IMR-90 (cell line): ENCODE results near the gene CCL14. TPM values are rescaled to one million over a fixed set of nuclear protein-coding genes. Genes with fewer than 3 reads are reported as not detected.

Experiments used
- ATAC-seq: fragments of 200-7000 bp; cut with Tn5 transposase; 2 replicates; pipeline ENCODE4 v1.9.1; 2020; ENCODE audit warnings: low read depth, mild to moderate bottlenecking, moderate library complexity
- BruUV-seq: library from RNA; stranded (reverse); fragments of 400-500 nt; replicated peaks from 2 replicates; lab custom pipeline; 2021; lab: Mats Ljungman, UMichigan
- CTCF ChIA-PET: fragments of 300-600 bp; formaldehyde crosslinking; extraction: SDS; loops from one replicate; lab custom pipeline; 2021; ENCODE audit warnings: antibody characterized with exemption; lab: Yijun Ruan, JAX
- POLR2A ChIA-PET: fragments of 300-600 bp; sonication (Branson Sonifier 250); formaldehyde crosslinking; loops from one replicate; lab custom pipeline; 2022; ENCODE audit warnings: antibody characterized with exemption; ENCODE audit not compliant: unreplicated experiment; lab: Charles Lee
- DNase-seq: peaks from one replicate; pipeline ENCODE4 v3.0.0; 2013
- H2AFZ ChIP-seq: replicated peaks from 2 replicates; pipeline ENCODE3; 2013; ENCODE audit warnings: low read length, mild to moderate bottlenecking; ENCODE audit not compliant: poor library complexity
- H2AK5ac ChIP-seq: 2 replicates; pipeline ENCODE4 v1.6.1; 2013; ENCODE audit warnings: low read depth, low read length, inconsistent platforms
- H2AK9ac ChIP-seq: replicated peaks from 2 replicates; pipeline ENCODE3; 2013; ENCODE audit warnings: mild to moderate bottlenecking, low read depth, low read length, moderate library complexity; ENCODE audit not compliant: poor library complexity
- H2BK120ac ChIP-seq: 2 replicates; pipeline ENCODE4 v1.6.1; 2013; ENCODE audit warnings: low read depth, low read length, inconsistent platforms
- H2BK15ac ChIP-seq: 3 replicates; pipeline ENCODE4 v1.6.1; 2013; ENCODE audit warnings: low read depth, low read length, inconsistent platforms
- H2BK20ac ChIP-seq: 2 replicates; pipeline ENCODE4 v1.6.1; 2013; ENCODE audit warnings: low read depth, mild to moderate bottlenecking, inconsistent platforms, low read length, moderate library complexity
- H2BK5ac ChIP-seq: 2 replicates; pipeline ENCODE4 v1.6.1; 2013; ENCODE audit warnings: mild to moderate bottlenecking, low read depth, low read length, inconsistent platforms; ENCODE audit not compliant: poor library complexity, severe bottlenecking
- H3K14ac ChIP-seq: replicated peaks from 2 replicates; pipeline ENCODE4 v1.6.1; 2013; ENCODE audit warnings: low read depth, low read length, inconsistent platforms
- H3K18ac ChIP-seq: 2 replicates; pipeline ENCODE4 v1.6.1; 2013; ENCODE audit warnings: low read depth, low read length, control low read depth
- H3K23ac ChIP-seq: 2 replicates; pipeline ENCODE4 v1.6.1; 2013; ENCODE audit warnings: low read depth, low read length, inconsistent platforms
- H3K27ac ChIP-seq: 2 replicates; pipeline ENCODE4 v1.5.1; 2013; ENCODE audit warnings: mild to moderate bottlenecking, control low read depth, low read length; ENCODE audit not compliant: insufficient read depth
- H3K27me3 ChIP-seq: 2 replicates; pipeline ENCODE4 v1.6.1; 2013; ENCODE audit warnings: low read length; ENCODE audit not compliant: control insufficient read depth, insufficient read depth
- H3K36me3 ChIP-seq: 2 replicates; pipeline ENCODE4 v1.6.1; 2013; ENCODE audit warnings: low read length, mixed read lengths; ENCODE audit not compliant: control insufficient read depth, insufficient read depth
- H3K4ac ChIP-seq: 2 replicates; pipeline ENCODE4 v1.6.1; 2013; ENCODE audit warnings: low read depth, low read length, inconsistent platforms
- H3K4me1 ChIP-seq: 2 replicates; pipeline ENCODE4 v1.6.1; 2013; ENCODE audit warnings: low read length, mixed read lengths; ENCODE audit not compliant: control insufficient read depth, insufficient read depth
- H3K4me2 ChIP-seq: 2 replicates; pipeline ENCODE4 v1.6.1; 2013; ENCODE audit warnings: low read depth, mild to moderate bottlenecking, control low read depth, low read length, moderate library complexity
- H3K4me3 ChIP-seq: 2 replicates; pipeline ENCODE4 v1.5.1; 2013; ENCODE audit warnings: low read depth, mild to moderate bottlenecking, control low read depth, low read length, moderate library complexity; ENCODE audit not compliant: insufficient read depth
- H3K56ac ChIP-seq: 2 replicates; pipeline ENCODE4 v1.6.1; 2013; ENCODE audit warnings: low read length, inconsistent platforms; ENCODE audit not compliant: insufficient read depth; ENCODE audit errors: extremely low read depth
- H3K79me1 ChIP-seq, 2 experiments: 2 replicates each; pipeline ENCODE4 v1.6.1; 2013; ENCODE audit warnings: low read length in 2 of 2, inconsistent platforms in 1 of 2, low read depth in 1 of 2
- H3K9ac ChIP-seq: 2 replicates; pipeline ENCODE4 v1.6.1; 2013; ENCODE audit warnings: low read depth, low read length, control low read depth
- H3K9me1 ChIP-seq: 2 replicates; pipeline ENCODE4 v1.6.1; 2013; ENCODE audit warnings: low read length, inconsistent platforms; ENCODE audit not compliant: insufficient read depth
- H3K9me3 ChIP-seq: 2 replicates; pipeline ENCODE4 v1.6.1; 2013; ENCODE audit warnings: low read length; ENCODE audit not compliant: control insufficient read depth, insufficient read depth
- H4K20me1 ChIP-seq: 2 replicates; pipeline ENCODE4 v1.6.1; 2013; ENCODE audit warnings: low read length, inconsistent platforms; ENCODE audit not compliant: insufficient read depth
- H4K5ac ChIP-seq: 2 replicates; pipeline ENCODE4 v1.6.1; 2013; ENCODE audit warnings: mild to moderate bottlenecking, low read depth, low read length, control low read depth
- H4K8ac ChIP-seq, 2 experiments: 2 replicates each; pipeline ENCODE4 v1.6.1; 2013; ENCODE audit warnings: low read depth in 2 of 2, low read length in 2 of 2, control low read depth in 1 of 2, inconsistent platforms in 1 of 2
- H4K91ac ChIP-seq: 2 replicates; pipeline ENCODE4 v1.6.1; 2013; ENCODE audit warnings: low read depth, low read length, inconsistent platforms; ENCODE audit not compliant: insufficient read depth
- BHLHE40 ChIP-seq: fragments of 150-350 bp; IDR thresholded peaks from 2 replicates; pipeline ENCODE4 v1.6.1; 2016; ENCODE audit warnings: mild to moderate bottlenecking, low read depth, low read length
- CEBPB ChIP-seq: IDR thresholded peaks from 2 replicates; pipeline ENCODE4 v1.6.1; 2012; ENCODE audit warnings: low read depth, low read length, improper control_type of control experiment
- CHD1 ChIP-seq: IDR thresholded peaks from 2 replicates; pipeline ENCODE4 v1.6.1; 2012; ENCODE audit warnings: low read depth, low read length, improper control_type of control experiment
- CTCF ChIP-seq: conservative IDR thresholded peaks from 2 replicates; pipeline ENCODE4 v1.5.1; 2012; ENCODE audit warnings: mild to moderate bottlenecking, low read depth, low read length, improper control_type of control experiment
- ELK1 ChIP-seq: fragments of 150-350 bp; IDR thresholded peaks from 2 replicates; pipeline ENCODE4 v1.6.1; 2016; ENCODE audit warnings: low read depth, mild to moderate bottlenecking, low read length, moderate library complexity, borderline replicate concordance
- MAFK ChIP-seq: IDR thresholded peaks from 2 replicates; pipeline ENCODE4 v1.6.1; 2012; ENCODE audit warnings: low read depth, low read length, improper control_type of control experiment
- MAZ ChIP-seq: IDR thresholded peaks from 2 replicates; pipeline ENCODE4 v1.6.1; 2012; ENCODE audit warnings: low read depth, mild to moderate bottlenecking, low read length, improper control_type of control experiment, moderate library complexity, borderline replicate concordance
- POLR2A ChIP-seq: IDR thresholded peaks from 2 replicates; pipeline ENCODE4 v1.6.1; 2012; ENCODE audit warnings: mild to moderate bottlenecking, low read depth, low read length
- RCOR1 ChIP-seq: IDR thresholded peaks from 2 replicates; pipeline ENCODE4 v1.6.1; 2012; ENCODE audit warnings: mild to moderate bottlenecking, low read length, improper control_type of control experiment; ENCODE audit not compliant: insufficient replicate concordance
- RFX5 ChIP-seq: IDR thresholded peaks from 2 replicates; pipeline ENCODE4 v1.8.0; 2012; ENCODE audit warnings: low read depth, mild to moderate bottlenecking, low read length, moderate library complexity
- SMC3 ChIP-seq: fragments of 150-350 bp; IDR thresholded peaks from 2 replicates; pipeline ENCODE4 v1.6.1; 2016; ENCODE audit warnings: low read depth, mild to moderate bottlenecking, antibody characterized with exemption, low read length, moderate library complexity
- USF2 ChIP-seq: fragments of 150-350 bp; IDR thresholded peaks from 2 replicates; pipeline ENCODE4 v1.6.1; 2017; ENCODE audit warnings: mild to moderate bottlenecking, antibody characterized with exemption, low read length, low read depth
- WGBS, 2 experiments: methylation state at CpG; one replicate each; pipeline versions ENCODE4 v1.1.5 to v1.1.7; 2013; ENCODE audit warnings: missing lambda C conversion rate in 2 of 2; ENCODE audit not compliant: insufficient read length in 1 of 2; ENCODE audit errors: extremely low coverage in 2 of 2; 5-methylcytosine and 5-hydroxymethylcytosine counted together
- dilution Hi-C: fragments of 300-500 bp; cut with HindIII; formaldehyde crosslinking; loops from one replicate; pipeline ENCODE4 v1.14.3; 2018; ENCODE audit warnings: low sequenced_read_pairs; ENCODE audit not compliant: unreplicated experiment
- in situ Hi-C: fragments of 300-500 bp; cut with MboI; formaldehyde crosslinking; loops from 3 replicates; pipeline ENCODE4 v1.14.3; 2019; ENCODE audit warnings: low sequenced_read_pairs, inconsistent platforms, mixed read lengths
- intact Hi-C: fragments of 100-400 bp; cut with micrococcal nuclease; formaldehyde crosslinking; loops from 2 replicates; pipeline ENCODE4 v1.10.0; 2022
- polyA plus RNA-seq, 3 experiments: library from polyadenylated mRNA; depleted of rRNA; stranded (reverse); fragments of >200 nt; gene quantifications; 2 replicates each; pipeline ENCODE4 v1.2.3, GENCODE V29; 2012; ENCODE audit warnings: low replicate concordance in 1 of 3
- total RNA-seq: library from RNA; depleted of rRNA; stranded (reverse); fragments of >200 nt; gene quantifications from 2 replicates; pipeline ENCODE4 v1.2.3, GENCODE V29; 2012

Gene CCL14
- total and polyA plus RNA-seq, 2 of the 4 experiments (the other 2 are of a cell fraction): not detected

- H3K9me1 ChIP-seq: no peaks in the 10 kb centered on the region; the same call in 1 of the 2 replicates
- H3K18ac ChIP-seq: no peak overlapping the region
- no peaks in the 10 kb centered on the region for H3K36me3 ChIP-seq
- no peaks in the 10 kb centered on the region for H4K20me1 ChIP-seq
- H2BK5ac ChIP-seq: no peak overlapping the region
- DNase-seq (no peak), ATAC-seq (no peak)
- H3K27me3 ChIP-seq: peaks cover 5% of the 10 kb centered on the region
- H3K56ac ChIP-seq: no peak overlapping the region
- H2BK20ac ChIP-seq: no peak overlapping the region
- dilution Hi-C loops (no loop called here), in situ Hi-C loops (no loop called here), intact Hi-C loops (loop anchor here (1.0 to 2.0 kb wide), 4 partner anchors 41 to 514 kb away; no protein-coding TSS in a partner anchor)
- no peak overlapping the region for H2BK120ac ChIP-seq
- no peak overlapping the region for H3K4ac ChIP-seq
- ChIA-PET CTCF (interaction anchor here (1.4 kb wide), 1 partner anchor 104 kb away, joined by 6 read pairs; no protein-coding TSS in a partner anchor), POLR2A (no interaction called here)
- no TSS peak for BruUV-seq
- H3K23ac ChIP-seq: no peak overlapping the region
- H3K27ac ChIP-seq: no peak overlapping the region
- H3K79me1 ChIP-seq: no peaks in the 10 kb centered on the region
- H4K8ac ChIP-seq: no peak overlapping the region
- no peak overlapping the region for H3K14ac ChIP-seq
- H2BK15ac ChIP-seq: no peak overlapping the region
- H3K9ac ChIP-seq: no peak overlapping the region
- no peak overlapping the region for H3K4me3 ChIP-seq
- H4K91ac ChIP-seq: no peak overlapping the region
- H4K5ac ChIP-seq: no peak overlapping the region
- H2AK5ac ChIP-seq: no peak overlapping the region
- peaks cover 4% of the 10 kb centered on the region for H3K4me1 ChIP-seq
- H2AK9ac ChIP-seq: no peak overlapping the region
- no peak overlapping the region for H3K4me2 ChIP-seq
- no peak for TF ChIP-seq BHLHE40
- no peak for TF ChIP-seq RFX5
- TF ChIP-seq CTCF: no peak
- no peak for TF ChIP-seq CHD1
- TF ChIP-seq MAZ: no peak
- TF ChIP-seq POLR2A: no peak
- no peak for TF ChIP-seq ELK1
- no peak for TF ChIP-seq USF2
- TF ChIP-seq SMC3: no peak
- no peak for TF ChIP-seq RCOR1
- TF ChIP-seq MAFK: no peak
- no peak for TF ChIP-seq CEBPB
- no peak overlapping the region for H2AFZ ChIP-seq
- 60% methylated on average over 1 of the region's 10 CpGs; no CpG with 5 or more reads in 1 of the 2 experiments for WGBS, 2 experiments
- no peaks in the 10 kb centered on the region for H3K9me3 ChIP-seq
Measured at GRCh38 chr17:35968520-35969054, 17.9 kb downstream of the CCL14 start.
